Spleen (tissue), 11 donors: ENCODE results near the gene VSTM4. TPM values are rescaled to one million over a fixed set of nuclear protein-coding genes. Genes with fewer than 3 reads are reported as not detected.

Source experiments
- DNase-seq: peaks from one replicate; pipeline ENCODE4 v3.0.0-alpha.2; 2020
- H3K27ac ChIP-seq, 8 donors: fragments of 200-600 bp; sonication (generic) in 7 of 8; 1 replicate in 4 of 8; 2 replicates in 4 of 8; pipeline versions ENCODE4 v1.5.0 to v1.8.0; 2016 to 2021; ENCODE audit warnings: inconsistent platforms in 4 of 8, mild to moderate bottlenecking in 4 of 8, moderate library complexity in 1 of 8
- H3K27me3 ChIP-seq, 7 donors: fragments of 200-600 bp; sonication (generic) in 6 of 7; replicated peaks in 1 of 7; 1 replicate in 4 of 7; 2 replicates in 3 of 7; pipeline versions ENCODE4 v1.5.0 to v1.8.0; 2016 to 2021; ENCODE audit warnings: inconsistent platforms in 3 of 7, mild to moderate bottlenecking in 1 of 7
- H3K36me3 ChIP-seq, 6 donors: fragments of 200-600 bp; sonication (generic) in 5 of 6; 1 replicate in 4 of 6; 2 replicates in 2 of 6; pipeline versions ENCODE4 v1.5.0 to v1.8.0; 2016 to 2021; ENCODE audit warnings: inconsistent platforms in 2 of 6
- H3K4me1 ChIP-seq, 6 donors: fragments of 200-600 bp; sonication (generic) in 5 of 6; 1 replicate in 3 of 6; 2 replicates in 3 of 6; pipeline versions ENCODE4 v1.5.0 to v1.8.0; 2016 to 2021; ENCODE audit warnings: inconsistent platforms in 3 of 6
- H3K4me3 ChIP-seq, 8 donors: fragments of 200-600 bp; sonication (generic) in 7 of 8; 1 replicate in 4 of 8; 2 replicates in 4 of 8; pipeline versions ENCODE4 v1.5.0 to v1.8.0; 2016 to 2021; ENCODE audit warnings: inconsistent platforms in 4 of 8, mild to moderate bottlenecking in 4 of 8, moderate library complexity in 2 of 8
- H3K9me3 ChIP-seq, 8 donors: fragments of 200-600 bp; sonication (generic) in 7 of 8; 1 replicate in 4 of 8; 2 replicates in 4 of 8; pipeline versions ENCODE4 v1.5.0 to v1.8.0; 2016 to 2021; ENCODE audit warnings: inconsistent platforms in 4 of 8
- CTCF ChIP-seq, 11 experiments: fragments of 200-600 bp in 7 of 11; fragments of 450-650 bp in 4 of 11; sonication (generic) in 4 of 11; IDR thresholded peaks in 8 of 11; conservative IDR thresholded peaks in 3 of 11; 1 replicate in 7 of 11; 2 replicates in 4 of 11; pipeline versions ENCODE4 v1.4.0 to v1.8.0; 2016 to 2021; ENCODE audit warnings: antibody characterized with exemption in 11 of 11, inconsistent platforms in 4 of 11, mild to moderate bottlenecking in 1 of 11
- POLR2A ChIP-seq, 3 donors: fragments of 450-650 bp; IDR thresholded peaks; one replicate each; pipeline ENCODE4 v1.5.1; 2017; ENCODE audit warnings: antibody characterized with exemption in 3 of 3, mild to moderate bottlenecking in 1 of 3
- POLR2AphosphoS5 ChIP-seq, 3 donors: sonication (generic); formaldehyde crosslinking; IDR thresholded peaks; one replicate each; pipeline ENCODE4 v1.5.1; 2017; ENCODE audit warnings: antibody characterized with exemption in 3 of 3
- WGBS, 5 donors: extraction: QIAGEN DNeasy Blood & Tissue Kit in 3 of 5; methylation state at CpG; one replicate each; pipeline versions ENCODE4 v1.1.5 to v1.1.7; 2013 to 2018; 5-methylcytosine and 5-hydroxymethylcytosine counted together
- intact Hi-C: fragments of 100-400 bp; cut with DNase I; formaldehyde crosslinking; loops from one replicate; pipeline ENCODE4 v1.15.0; 2023; ENCODE audit warnings: low total_unique reads
- polyA plus RNA-seq, 3 donors: library from polyadenylated mRNA; stranded (reverse); fragments of 200-250 nt; gene quantifications; one replicate each; pipeline ENCODE4 v1.2.1, GENCODE V29; 2013
- total RNA-seq, 7 donors: library from RNA; depleted of rRNA in 3 of 7; stranded (reverse); fragments of >200 nt in 3 of 7; fragmentation: NEBNext Ultra II Directional in 4 of 7; extraction: Animal tissue kit (Norgen Biotek cat#: 25700) in 4 of 7; gene quantifications; one replicate each; pipeline versions ENCODE4 v1.1.0 to v1.2.1, GENCODE V29; 2016 to 2021
- donor health status: healthy with polysubstance abuse.
- donor health status: DM: no; HTN: no; CAD: no; lungs with moderate emphysema.
- donor health status: DM: no; HTN: no; CAD: no.
- donor health status: Bipolar disorder and iron deficiency.
- donor health status: healthy.
- donor health status: DM: no; HTN: no; CAD: no.
- donor health status: DM: yes; HTN: yes; CAD: no.

The VSTM4 gene
- total and polyA plus RNA-seq, 10 donors: 0.57 to 6.8 (median 3.1) TPM

- DNase-seq: no peak
- intact Hi-C loops: loop anchor here (5.0 kb wide), 2 partner anchors 180 to 535 kb away; no protein-coding TSS in a partner anchor
- no peak for TF ChIP-seq POLR2A (IDR thresholded peaks at IDR 0.05)
- peaks cover 0 to 75% (median 16%) of the 10 kb centered on the region in 6 donors for H3K36me3 ChIP-seq
- no peak overlapping the region for H3K4me3 ChIP-seq
- peaks cover 0 to 8% (median 7%) of the 10 kb centered on the region in 6 donors for H3K4me1 ChIP-seq
- no peaks in the 10 kb centered on the region for H3K9me3 ChIP-seq
- H3K27me3 ChIP-seq: no peaks in the 10 kb centered on the region
- no peak overlapping the region for H3K27ac ChIP-seq
- 91 to 97% (median 95%) methylated on average over 5 of the region's 5 CpGs for WGBS, 5 donors
These were observed 132.7 kb downstream of the VSTM4 start for GRCh38 chr10:48982584-48982983.

DNA sequence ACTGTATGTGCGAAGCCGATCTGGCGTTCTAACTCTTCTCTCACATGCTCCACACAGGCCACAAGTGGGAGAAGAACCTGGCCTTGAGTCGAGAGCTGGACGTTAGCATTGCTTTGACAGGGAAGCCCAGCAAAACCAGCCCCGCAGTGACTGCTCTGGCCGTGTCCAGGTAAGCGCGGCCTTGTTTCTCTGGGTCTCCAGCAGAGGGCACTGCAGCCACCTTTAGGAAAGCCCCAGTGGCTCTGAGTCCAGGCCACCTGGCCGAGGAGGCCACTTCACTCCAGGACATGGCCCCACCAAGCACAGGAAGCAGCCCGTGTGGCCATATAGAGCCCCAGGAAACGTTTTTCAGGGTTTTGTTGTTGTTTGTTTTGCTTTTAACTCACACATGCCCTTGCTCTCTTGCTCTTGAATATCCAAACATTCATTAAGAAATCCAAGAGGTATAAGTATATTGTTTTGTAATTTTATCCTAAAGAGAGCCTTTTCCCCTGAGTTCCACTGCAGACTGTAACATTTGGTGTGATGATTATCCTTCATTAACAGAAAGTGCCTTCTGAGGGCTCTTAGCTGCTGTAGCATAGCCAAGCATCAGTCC, 133.9 kb downstream of the VSTM4 start:
- H3K27me3 ChIP-seq: no peaks in the 10 kb centered on the region
- peaks cover 0 to 87% (median 18%) of the 10 kb centered on the region in 6 donors for H3K36me3 ChIP-seq
- WGBS, 5 donors: 42 to 52% (median 44%) methylated on average over 11 to 12 of the region's 12 CpGs
- H3K4me1 ChIP-seq: peaks cover 0 to 8% (median 7%) of the 10 kb centered on the region in 6 donors
- intact Hi-C loops: loop anchor here (5.0 kb wide), 2 partner anchors 181 to 536 kb away; no protein-coding TSS in a partner anchor
- no peaks in the 10 kb centered on the region for H3K9me3 ChIP-seq
- peak; percentile 85 for DNase-seq
- TF ChIP-seq POLR2A (IDR thresholded peaks at IDR 0.05) (no peak), CTCF (IDR thresholded peaks at IDR 0.05 in 8 of 11, conservative IDR thresholded peaks at IDR 0.05 in 3 of 11) (peak; percentile 41 to 82 (median 73)), POLR2AphosphoS5 (IDR thresholded peaks at IDR 0.05) (peak in 1 of 3 donors; percentile 41)
- H3K4me3 ChIP-seq: no peak overlapping the region
- no peak overlapping the region for H3K27ac ChIP-seq

DNA sequence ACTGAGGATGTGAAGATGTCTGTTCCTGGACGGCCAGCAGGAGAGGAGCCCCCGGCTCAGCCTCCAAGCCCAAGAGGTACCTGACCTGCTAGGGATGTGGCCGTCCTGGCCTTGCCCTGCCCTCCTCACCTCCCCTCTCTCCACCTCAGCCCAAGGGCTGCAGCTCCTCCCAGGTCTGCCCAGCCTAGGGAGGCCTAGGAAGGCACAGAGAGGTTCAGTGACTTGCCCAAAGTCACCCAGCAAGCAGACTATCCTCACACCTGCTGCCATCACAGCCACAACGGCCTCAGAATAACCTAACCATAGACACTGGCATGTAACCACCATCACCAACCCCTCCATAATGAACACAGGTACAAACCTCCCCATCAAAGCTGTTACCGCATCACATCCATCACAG, 137.0 kb downstream of the VSTM4 start:
- WGBS, 5 donors: 74 to 97% (median 86%) methylated on average over 4 to 5 of the region's 5 CpGs
- intact Hi-C loops: loop anchor here (10.0 kb wide), 1 partner anchor 314 kb away; no protein-coding TSS in a partner anchor

GRCh38 chr10:48976196-48976595, 139.1 kb downstream of the VSTM4 start:
- DNase-seq: no peak
- H3K36me3 ChIP-seq: peaks cover 0 to 98% (median 24%) of the 10 kb centered on the region in 6 donors
- peaks cover 0 to 3% (median under 1%) of the 10 kb centered on the region in 6 donors for H3K4me1 ChIP-seq
- no peaks in the 10 kb centered on the region for H3K27me3 ChIP-seq
- TF ChIP-seq POLR2A (IDR thresholded peaks at IDR 0.05) (no peak), CTCF (IDR thresholded peaks at IDR 0.05 in 8 of 11, conservative IDR thresholded peaks at IDR 0.05 in 3 of 11) (peak in 4 of 11 experiments; percentile 12 to 27 (median 19))
- H3K4me3 ChIP-seq: no peak overlapping the region
- no peaks in the 10 kb centered on the region for H3K9me3 ChIP-seq
- intact Hi-C loops: loop anchor here (10.0 kb wide), 1 partner anchor 311 kb away; no protein-coding TSS in a partner anchor
- no peak overlapping the region for H3K27ac ChIP-seq

More for the DNA sequence above, 137.0 kb downstream of the VSTM4 start:
- no peak overlapping the region for H3K27ac ChIP-seq
- H3K36me3 ChIP-seq: peaks cover 0 to 98% (median 28%) of the 10 kb centered on the region in 6 donors
- DNase-seq: no peak
- H3K27me3 ChIP-seq: no peaks in the 10 kb centered on the region
- TF ChIP-seq CTCF (IDR thresholded peaks at IDR 0.05 in 8 of 11, conservative IDR thresholded peaks at IDR 0.05 in 3 of 11) (no peak), POLR2AphosphoS5 (IDR thresholded peaks at IDR 0.05) (no peak), POLR2A (IDR thresholded peaks at IDR 0.05) (no peak)
- H3K9me3 ChIP-seq: no peaks in the 10 kb centered on the region
- H3K4me1 ChIP-seq: peaks cover 0 to 8% (median 7%) of the 10 kb centered on the region in 6 donors
- H3K4me3 ChIP-seq: no peak overlapping the region
